Liver (tissue), 3 donors: ENCODE measurements around the gene GBX2.

Experiments used
- ATF3 ChIP-seq: IDR thresholded peaks from 2 replicates; pipeline ENCODE4 v1.6.1; 2016; ENCODE audit warnings: antibody characterized with exemption
- CTCF ChIP-seq: fragments of 150-350 bp; IDR thresholded peaks from 2 replicates; pipeline ENCODE4 v1.5.1; 2017; ENCODE audit warnings: improper control_type of control experiment, low read depth, low read length; ENCODE audit not compliant: missing input control
- MAX ChIP-seq: IDR thresholded peaks from 2 replicates; pipeline ENCODE4 v1.6.1; 2016; ENCODE audit warnings: antibody characterized with exemption
- RAD21 ChIP-seq, 2 donors: IDR thresholded peaks; 2 replicates each; pipeline ENCODE4 v1.6.1; 2016; ENCODE audit warnings: antibody characterized with exemption in 2 of 2, mild to moderate bottlenecking in 2 of 2
- REST ChIP-seq: IDR thresholded peaks from 2 replicates; pipeline ENCODE4 v1.6.1; 2016; ENCODE audit warnings: antibody characterized with exemption, mild to moderate bottlenecking
- RXRA ChIP-seq, 2 donors: IDR thresholded peaks; 2 replicates each; pipeline ENCODE4 v1.6.1; 2017 to 2018; ENCODE audit warnings: antibody characterized with exemption in 2 of 2, mild to moderate bottlenecking in 1 of 2
- TAF1 ChIP-seq: conservative IDR thresholded peaks from 2 replicates; pipeline ENCODE4 v1.6.1; 2016; ENCODE audit warnings: antibody characterized with exemption, mild to moderate bottlenecking
- YY1 ChIP-seq: IDR thresholded peaks from 2 replicates; pipeline ENCODE4 v1.6.1; 2016; ENCODE audit warnings: antibody characterized with exemption, mild to moderate bottlenecking
- donor health status: healthy.
- donor health status: healthy.

- TF ChIP-seq TAF1 (no peak), CTCF (no peak), RAD21 (IDR thresholded peaks at IDR 0.05) (no peak), REST (no peak), RXRA (IDR thresholded peaks at IDR 0.05) (no peak), YY1 (no peak), ATF3 (no peak), MAX (no peak)
Observed at GRCh38 chr2:236215196-236215595, 47.0 kb upstream of the GBX2 start.
